Measurements from ENCODE around the gene MAEA. TPM values are rescaled to one million over a fixed set of nuclear protein-coding genes. Genes with fewer than 3 reads are reported as not detected.

Gene MAEA
- total and polyA plus RNA-seq, 8 donors, result 43.8 to 70.4 (median 56.1) TPM

- H3K27ac ChIP-seq, result no peak overlapping the region
- no peaks in the 10 kb centered on the region for H3K4me1 ChIP-seq
- H3K27me3 ChIP-seq, result no peaks in the 10 kb centered on the region
- ATAC-seq (no peak), DNase-seq (peak in 1 of 4 donors; percentile 75)
- H3K36me3 ChIP-seq, result peaks cover 0 to 82% of the 10 kb centered on the region in 2 donors
- no peak for TF ChIP-seq CTCF (IDR thresholded peaks at IDR 0.05)
- intact Hi-C loops (cut with DNase I), result no loop called here
- no peaks in the 10 kb centered on the region for H3K9me3 ChIP-seq
- no peak overlapping the region for H3K4me3 ChIP-seq
Measured at GRCh38 chr4:1325681-1326635, 36.3 kb downstream of the MAEA start.

- no peaks in the 10 kb centered on the region for H3K27me3 ChIP-seq
Measured at GRCh38 chr4:1326751-1327525, 37.2 kb downstream of the MAEA start.

GRCh38 chr4:1327526-1328266 is 38.0 kb downstream of the MAEA start:
- DNase-seq (peak in 1 of 4 donors; percentile 60), ATAC-seq (no peak)
- no peak overlapping the region for H3K4me3 ChIP-seq
- H3K27me3 ChIP-seq, result no peaks in the 10 kb centered on the region
- H3K36me3 ChIP-seq, result peaks cover 0 to 89% of the 10 kb centered on the region in 2 donors
- H3K4me1 ChIP-seq, result no peaks in the 10 kb centered on the region
- no peaks in the 10 kb centered on the region for H3K9me3 ChIP-seq
- H3K27ac ChIP-seq, result no peak overlapping the region
- TF ChIP-seq CTCF (IDR thresholded peaks at IDR 0.05), result no peak
- intact Hi-C loops (cut with DNase I), result no loop called here

More at GRCh38 chr4:1326751-1327525, 37.2 kb downstream of the MAEA start:
- H3K9me3 ChIP-seq, result no peaks in the 10 kb centered on the region
- intact Hi-C loops (cut with DNase I), result no loop called here
- no peak overlapping the region for H3K27ac ChIP-seq
- peaks cover 0 to 89% of the 10 kb centered on the region in 2 donors for H3K36me3 ChIP-seq
- DNase-seq, result peak in 1 of 4 donors; percentile 77
- no peak for ATAC-seq
- no peak for TF ChIP-seq CTCF (IDR thresholded peaks at IDR 0.05)
- no peak overlapping the region for H3K4me3 ChIP-seq
- no peaks in the 10 kb centered on the region for H3K4me1 ChIP-seq

- H3K4me3 ChIP-seq, result no peak overlapping the region
- H3K4me1 ChIP-seq, result no peaks in the 10 kb centered on the region
- ATAC-seq, result no peak
- no peaks in the 10 kb centered on the region for H3K27me3 ChIP-seq
- TF ChIP-seq CTCF (IDR thresholded peaks at IDR 0.05), result no peak
- DNase-seq, result peak in 1 of 4 donors; percentile 76
- intact Hi-C loops (cut with DNase I), result no loop called here
- no peaks in the 10 kb centered on the region for H3K9me3 ChIP-seq
- H3K27ac ChIP-seq, result no peak overlapping the region
- peaks cover 0 to 89% of the 10 kb centered on the region in 2 donors for H3K36me3 ChIP-seq
Measured at GRCh38 chr4:1328267-1329155, 38.8 kb downstream of the MAEA start.
